NCI-H2081 (cell line): Measurements from ENCODE around the gene MLC1.
"Not testable (repeated sequence)": the region's sequence is repeated elsewhere in the genome, so short reads cannot be mapped to it uniquely, and the experiment has no call there.

ENCODE experiments used
- DNase-seq, 2 experiments: peaks; one replicate each; lab custom pipeline; 2025; lab: John Stamatoyannopoulos, UW

The MLC1 gene

DNA sequence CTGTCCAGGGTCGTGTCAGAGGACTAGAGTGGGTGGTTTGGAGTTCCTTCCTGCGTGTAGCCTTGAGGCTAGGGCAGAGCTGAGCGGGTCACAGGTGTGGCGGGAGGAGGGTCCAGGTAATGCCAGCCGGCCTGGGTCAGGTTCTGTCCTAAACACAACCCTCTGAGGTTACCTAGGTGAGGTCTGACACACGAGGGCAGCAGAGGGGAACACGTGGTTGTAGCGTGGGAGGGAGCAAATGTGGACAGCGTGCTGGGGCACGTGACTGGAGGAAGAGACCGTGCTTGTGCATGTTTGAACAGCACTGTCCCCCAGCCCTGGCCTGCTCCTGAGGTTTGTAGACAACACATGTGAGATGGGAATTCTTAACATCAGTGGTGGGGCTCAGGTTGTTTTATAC lies 17.7 kb upstream of the MLC1 start:
- DNase-seq = no peak

DNA sequence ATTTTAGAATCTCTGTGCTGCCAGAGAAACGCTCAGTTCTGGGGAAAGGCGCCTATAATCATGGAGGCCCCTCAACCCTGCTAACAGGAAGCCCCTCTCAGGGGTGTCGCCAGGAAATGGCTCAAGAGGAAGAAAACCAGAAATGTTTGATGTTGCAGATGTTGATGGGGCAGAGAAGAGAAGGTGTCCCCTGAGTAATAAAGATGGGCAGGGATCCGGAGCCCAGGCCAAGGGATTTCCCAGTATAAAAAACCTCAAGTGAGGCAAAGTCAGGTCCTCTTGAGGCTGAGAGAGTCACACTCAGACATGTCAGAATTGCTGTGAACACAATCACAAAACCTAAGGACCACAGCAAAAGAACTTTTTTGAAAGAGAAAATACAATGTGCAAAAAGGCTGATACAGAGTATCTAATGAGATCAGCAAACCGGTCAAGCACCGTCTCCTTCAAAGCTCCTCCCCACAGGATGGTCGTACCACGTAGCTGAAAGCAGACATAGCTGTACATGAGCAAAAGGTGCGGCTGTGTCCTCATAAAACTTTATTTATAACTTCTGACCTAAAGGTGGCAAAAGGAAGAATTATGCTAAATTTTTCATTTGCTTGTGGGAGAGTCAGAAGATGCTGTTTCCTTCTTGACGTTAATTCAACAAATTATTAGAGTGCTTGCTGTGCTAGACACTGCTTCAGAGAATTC lies 16.8 kb upstream of the MLC1 start:
- DNase-seq = no peak

DNA sequence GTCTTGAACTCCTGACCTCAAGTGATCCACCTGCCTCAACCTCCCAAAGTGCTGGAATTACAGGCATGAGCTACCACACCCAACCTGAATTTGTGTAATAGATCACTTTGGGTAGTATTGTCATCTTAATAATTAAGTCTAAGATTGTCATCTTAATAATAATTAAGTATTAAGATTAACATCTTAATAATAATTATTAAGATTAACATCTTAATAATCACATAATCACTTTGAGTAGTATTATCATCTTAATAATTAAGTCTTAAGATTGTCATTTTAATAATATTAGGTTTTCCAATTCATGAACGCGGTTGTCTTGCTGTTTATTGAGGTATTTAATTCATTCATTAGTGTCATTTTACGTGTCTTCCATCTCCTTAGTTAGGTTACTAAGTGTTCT lies 12.8 kb upstream of the MLC1 start:
- no peak for DNase-seq

DNA sequence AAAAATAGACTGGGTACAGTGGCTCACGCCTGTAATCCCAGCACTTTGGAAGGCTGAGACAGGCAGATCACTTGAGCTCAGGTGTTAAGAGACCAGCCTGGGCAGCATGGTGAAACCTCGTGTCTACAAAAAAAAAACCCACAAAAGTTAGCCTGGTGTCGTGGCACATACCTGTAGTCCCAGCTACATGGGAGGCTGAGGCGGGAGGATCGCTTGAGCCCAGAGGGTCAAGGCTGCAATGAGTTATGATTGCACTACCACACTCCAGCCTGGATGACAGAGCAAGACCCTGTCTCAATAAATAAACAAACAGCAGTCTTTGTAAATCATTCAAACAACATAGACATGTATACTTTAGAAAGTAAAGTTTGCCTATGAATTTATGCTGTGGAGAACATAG lies 7.1 kb upstream of the MLC1 start:
- no peak for DNase-seq

DNA sequence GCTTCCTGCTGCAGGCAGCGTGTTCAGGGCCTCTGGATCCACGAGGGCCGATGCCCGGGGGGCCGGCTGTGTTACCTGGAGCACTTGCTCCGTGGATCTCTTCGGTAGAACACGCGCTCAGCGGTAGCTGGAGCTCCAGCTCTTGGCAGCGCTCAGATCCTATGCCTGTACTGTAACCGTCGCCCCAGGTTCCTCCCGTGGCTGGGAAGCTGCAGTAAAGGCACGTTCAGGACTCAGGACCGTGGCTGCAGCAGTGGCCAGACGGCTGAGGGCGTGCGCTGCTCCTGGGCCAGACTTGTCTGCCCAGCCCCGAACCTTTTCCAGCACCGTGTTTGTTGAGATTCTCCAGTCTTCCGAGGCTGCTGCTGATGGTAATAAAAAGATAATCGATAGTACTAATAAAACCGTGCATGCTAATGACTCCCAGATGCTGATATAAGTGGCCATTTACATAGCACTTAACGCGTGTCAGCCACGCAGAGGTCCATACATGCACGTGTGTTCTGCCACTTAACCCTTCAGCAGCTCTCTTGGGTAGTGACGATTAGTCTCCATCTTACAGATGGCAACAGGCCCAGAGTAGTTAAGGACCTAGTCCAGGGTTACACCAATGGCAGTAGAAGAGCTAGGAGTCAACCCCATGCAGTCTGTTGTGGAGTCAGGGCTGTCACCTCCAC lies 6.0 kb upstream of the MLC1 start:
- DNase-seq = no peak

DNA sequence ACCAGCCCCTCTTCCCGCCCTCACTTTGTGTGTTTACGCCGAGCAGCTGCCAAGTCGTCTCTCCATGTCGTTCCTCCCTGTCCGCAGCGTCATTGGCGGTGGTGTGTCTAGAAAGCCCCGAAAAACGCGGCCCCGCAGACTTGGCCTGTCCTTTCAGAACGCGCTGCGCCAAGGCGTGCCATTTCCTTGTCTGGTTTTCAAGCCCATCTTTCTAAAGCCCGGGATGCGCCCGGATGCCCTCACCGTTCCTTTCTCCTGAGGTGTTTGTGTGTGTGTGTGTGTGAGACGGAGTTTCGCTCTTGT lies 5.1 kb upstream of the MLC1 start:
- no peak for DNase-seq

DNA sequence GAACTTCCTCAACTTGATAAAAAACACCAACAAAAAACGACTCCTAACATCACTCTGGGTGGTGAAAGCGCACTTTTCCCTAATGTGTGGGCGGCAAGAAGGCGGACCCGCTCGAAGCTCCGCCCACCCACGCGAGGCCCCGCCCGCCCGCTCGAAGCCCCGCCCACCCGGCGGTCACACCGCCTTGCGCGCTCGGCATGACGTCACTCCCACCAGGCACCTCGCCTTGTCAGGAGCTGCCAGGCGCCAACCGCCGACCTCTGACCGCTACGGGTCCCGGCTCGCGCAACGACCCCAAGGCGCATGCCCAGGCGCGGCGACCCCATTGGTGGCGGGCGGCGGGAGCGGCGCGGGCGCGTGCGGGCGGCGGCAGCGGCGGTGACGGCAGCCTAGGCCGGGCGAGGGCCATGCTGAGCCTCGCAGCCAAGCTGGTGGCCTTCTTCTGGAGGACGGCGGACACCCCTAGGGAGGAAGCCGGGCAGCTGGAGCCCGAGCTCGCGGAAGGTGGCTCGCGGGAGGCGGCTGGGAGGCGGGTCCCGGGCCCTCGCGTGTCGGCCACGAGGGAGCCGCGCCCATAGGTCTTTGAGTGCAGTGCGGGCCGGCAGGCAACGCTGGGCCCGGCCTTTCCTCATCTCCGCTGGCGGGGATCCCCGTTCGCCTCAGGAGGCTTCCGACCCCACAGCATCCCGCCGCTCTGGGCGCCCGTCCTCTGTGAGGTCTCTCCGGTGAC lies 4.6 kb upstream of the MLC1 start, which contains the start of gene MOV10L1:
MOV10L1 (plus strand) TSS at position 325 of the 730 bp plus-strand sequence; CDS start at position 408, 83 bp downstream.
- DNase-seq = no peak

DNA sequence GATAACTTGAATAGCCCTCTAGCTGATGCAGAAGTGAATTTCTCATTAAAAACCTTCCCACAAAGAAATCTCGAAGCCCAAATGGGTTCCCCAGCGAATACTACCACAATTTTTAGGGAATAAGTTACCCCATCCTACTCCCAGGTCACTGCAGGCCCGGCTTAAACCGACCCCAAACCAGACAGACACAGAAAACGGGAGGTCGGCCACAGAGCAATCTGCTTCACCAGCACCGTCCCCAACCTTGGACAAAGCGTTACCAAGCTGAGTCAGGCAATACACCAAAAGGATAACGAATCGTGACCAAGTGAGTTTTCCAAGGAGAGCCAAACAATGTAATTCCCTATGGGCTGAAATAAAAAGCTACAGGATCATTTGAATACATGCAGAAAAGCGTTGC lies 4.0 kb upstream of the MLC1 start:
- no peak for DNase-seq

DNA sequence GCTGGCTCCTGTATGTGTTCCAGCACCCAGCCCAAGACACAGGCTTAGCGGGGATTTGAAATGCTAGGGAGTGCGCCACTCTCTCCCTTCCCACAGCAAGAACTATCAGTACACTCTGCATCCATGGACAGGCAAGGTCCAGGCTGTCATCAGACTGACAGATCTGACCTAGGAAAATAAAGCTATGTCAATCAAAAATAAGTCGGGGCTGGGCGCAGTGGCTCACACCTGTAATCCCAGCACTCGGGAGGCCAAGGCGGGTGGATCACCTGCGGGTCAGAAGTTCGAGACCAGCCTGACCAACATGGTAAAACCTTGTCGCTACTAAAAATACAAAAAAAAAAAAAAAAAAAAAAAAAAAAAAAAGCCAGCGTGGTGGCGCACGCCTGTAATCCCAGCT lies 2.9 kb upstream of the MLC1 start:
- no peak for DNase-seq

DNA sequence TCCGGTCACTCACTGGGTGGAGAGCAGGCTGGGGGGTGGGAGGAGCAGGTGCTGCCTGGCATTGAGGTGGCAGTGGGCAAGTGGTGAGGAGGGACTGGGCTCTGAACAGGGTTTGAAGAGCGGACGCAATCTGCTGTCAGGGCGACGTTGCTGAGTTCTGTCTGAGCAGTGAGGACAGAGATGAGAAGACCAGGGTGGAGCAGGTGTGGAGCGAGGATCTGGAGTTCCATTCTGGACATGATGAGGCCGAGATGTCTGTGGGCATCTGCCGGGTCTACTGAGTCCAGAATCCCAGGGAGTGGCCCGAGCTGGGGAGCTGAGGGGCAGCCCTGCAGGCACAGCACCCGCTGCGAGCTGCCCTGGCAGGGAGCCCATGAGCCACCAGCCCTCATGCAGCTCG lies 2.4 kb upstream of the MLC1 start:
- DNase-seq = no peak

DNA sequence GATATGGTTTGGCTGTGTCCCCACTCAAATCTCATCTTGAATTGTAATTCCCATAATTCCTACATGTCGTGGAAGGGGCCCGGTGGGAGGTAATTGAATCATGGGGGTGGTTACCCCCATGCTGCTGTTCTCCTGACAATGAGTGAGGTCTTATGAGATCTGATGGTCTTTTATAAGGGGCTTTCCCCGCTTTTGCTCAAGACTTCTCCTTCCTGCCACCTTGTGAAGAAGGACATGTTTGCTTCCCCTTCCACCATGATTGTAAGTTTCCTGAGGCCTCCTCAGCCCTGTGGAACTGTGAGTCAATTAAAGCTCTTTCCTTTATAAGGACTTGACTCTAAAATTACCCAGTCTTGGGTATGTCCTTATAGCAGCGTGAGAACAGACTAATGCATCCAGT lies 1.7 kb upstream of the MLC1 start:
- not testable (repeated sequence) for DNase-seq

DNA sequence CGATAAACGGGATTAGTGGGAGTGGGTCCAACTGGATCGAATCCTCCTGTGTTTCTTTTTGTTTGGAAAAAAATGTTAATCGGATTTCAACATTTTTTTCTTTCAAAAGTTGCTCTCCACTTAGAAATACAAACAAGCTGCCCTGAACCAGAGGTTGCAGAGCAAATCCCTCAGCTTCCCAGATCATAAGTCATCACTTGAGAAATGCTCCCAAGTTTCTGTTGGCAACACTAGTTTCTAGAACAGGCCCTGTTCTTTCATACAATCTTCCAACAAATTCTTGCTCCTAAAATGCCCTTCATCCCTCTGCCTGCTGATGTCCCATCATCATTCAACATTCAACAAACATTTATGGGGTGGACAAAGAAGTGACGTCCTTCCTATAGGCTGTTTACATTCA lies 1.3 kb upstream of the MLC1 start:
- no peak for DNase-seq

DNA sequence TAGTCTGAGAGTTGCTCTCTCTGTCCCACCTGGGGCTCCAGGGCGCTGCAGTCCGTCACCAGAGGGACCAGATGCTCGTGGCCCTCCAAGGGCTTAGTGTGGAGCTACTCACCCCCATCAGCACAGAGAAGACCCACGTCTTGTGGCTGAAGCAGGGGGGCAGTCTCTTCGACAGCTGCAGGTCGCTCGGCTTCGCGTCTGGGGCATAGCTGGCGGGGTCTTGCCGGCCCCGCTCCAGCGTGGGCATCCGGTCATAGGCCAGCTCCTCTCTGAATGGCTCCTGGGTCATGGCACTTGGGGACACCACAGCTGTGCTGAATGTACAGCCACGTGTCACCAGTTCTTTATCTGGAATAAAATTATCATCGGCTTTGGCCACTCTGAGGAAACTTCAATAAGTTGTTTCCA lies 608 bp downstream of the MLC1 start:
- DNase-seq = no peak

DNA sequence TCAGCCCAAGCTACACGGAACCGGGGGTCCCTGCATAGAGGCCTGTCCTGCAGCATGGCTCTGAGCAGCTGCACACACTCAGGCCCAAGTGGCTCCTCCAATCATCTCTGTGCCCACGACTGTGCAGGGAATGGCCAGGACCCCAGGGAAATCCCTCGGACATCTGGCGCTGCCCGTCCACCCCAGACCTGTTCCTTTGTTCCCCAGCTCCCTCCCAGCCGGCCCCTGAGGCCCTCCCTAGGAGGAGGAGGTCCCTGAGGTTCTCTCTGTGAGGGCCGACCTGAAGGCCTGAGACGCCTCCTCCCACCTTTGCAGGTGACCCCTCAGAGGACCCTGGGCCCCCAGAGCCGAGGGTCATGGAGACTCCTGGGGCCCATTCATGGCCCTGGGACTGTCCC lies 1.1 kb downstream of the MLC1 start:
- no peak for DNase-seq

DNA sequence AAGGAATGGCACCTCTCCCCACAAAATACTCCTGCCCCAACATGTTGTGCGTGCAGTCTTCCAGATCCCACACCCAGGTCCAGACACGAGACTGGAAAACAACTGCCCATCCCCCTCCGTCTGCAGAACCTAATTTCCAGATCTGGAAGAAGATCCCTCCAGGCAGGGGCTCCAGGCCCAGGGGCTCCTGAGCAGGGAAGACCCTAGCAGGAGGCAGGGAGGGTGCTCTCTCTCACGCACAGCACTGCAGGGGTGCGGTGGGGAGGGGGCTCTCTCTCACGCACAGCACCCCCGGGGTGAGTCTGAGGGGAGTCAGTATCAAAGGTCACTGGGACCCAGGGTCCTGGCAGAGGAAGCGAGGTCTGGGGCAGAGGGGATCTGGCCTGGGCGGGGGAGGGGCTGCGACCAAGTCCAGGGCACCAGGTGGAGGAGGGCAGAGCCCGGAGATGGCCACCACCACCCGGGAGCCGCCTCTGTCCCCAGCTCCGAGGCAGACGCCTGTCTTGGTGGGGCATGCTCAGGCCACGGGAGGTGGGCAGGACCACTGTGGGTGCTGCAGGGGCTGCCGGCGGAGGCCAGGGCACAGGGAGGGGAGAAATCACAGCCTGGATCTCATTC lies 1.7 kb downstream of the MLC1 start:
- DNase-seq = no peak

DNA sequence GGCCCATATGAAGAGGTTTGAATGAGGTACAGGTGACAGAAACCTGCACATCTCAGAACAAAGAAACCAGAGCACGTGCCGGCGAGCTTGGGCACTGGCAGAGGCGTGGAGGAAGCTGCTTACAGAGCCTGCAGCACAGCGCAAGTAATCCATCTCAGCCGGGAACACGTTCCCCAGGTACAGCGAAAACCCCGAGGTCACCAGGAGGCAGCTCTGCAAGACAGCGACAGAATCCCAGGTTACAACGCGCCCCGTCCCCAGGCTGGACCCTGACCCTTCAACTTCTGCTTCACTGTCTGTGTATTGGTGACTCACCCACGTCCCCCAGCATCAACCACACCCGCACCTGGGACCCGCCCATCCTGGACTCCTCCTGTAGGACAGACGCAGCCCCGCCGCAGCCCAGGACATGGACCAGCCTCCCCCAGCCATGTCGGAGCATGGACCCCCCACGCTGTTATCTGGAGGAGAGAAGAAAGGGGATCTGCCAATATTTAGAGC lies 2.2 kb downstream of the MLC1 start:
- DNase-seq = no peak

DNA sequence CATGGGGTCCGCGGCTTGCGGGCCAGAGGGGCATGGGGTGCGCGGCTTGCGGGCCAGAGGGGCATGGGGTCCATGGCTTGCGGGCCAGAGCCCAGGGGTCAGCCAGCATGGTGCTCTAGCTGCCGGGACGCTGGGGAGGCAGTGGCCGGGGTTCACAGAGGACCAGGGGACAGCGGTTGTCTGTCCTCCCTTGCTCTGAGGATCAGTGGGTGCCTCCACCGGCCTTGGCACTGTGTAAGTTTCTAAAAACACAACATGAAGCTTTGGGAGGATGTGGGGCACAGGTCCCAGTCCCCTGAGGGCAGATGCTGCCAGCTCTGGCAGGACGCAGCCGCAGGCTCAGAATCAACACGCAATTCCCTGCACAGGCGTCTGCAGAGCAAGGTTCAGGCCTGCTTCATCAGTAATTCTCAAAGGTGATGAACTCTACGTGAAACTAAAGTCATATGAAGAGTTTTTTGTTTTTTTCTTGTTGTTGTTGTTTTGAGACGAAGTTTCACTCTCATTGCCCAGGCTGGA lies 3.0 kb downstream of the MLC1 start:
- no peak for DNase-seq

DNA sequence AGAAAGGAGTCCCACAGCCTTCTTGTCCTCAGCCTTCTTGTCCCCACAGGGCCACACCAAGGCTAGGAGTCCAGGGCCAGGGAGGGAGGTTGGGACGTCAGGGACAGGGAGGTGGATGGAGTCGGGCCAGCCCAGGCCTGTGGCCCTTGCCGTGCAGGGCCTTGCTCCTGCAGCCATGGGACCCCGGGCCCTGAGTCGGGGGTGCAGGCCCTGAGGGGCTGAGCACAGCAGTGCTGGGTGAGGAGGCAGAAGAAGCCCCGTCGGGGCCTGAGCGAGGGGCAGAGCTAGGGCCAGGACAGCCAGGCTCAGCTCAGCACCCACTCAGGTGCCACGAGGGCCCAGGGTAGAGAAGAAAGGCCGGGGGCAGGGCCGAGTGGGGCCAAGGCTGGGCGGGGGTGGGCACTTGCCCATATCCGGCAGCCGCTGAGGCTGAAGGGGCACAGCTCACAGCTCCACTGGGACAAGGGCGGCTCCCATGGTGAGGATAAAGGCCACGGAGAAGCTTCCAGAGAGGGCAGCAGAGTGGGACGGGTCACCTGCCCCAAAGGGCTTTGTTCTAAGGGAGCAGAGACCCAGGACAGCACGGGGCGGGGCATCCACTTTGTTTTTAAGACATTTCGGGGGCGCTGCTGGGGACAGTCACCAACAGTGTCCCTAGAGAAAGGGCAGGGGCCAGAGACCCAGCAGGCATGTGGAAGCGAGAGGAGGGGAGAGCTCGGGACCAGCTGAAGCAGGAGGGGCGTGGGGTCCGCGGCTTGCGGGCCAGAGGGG lies 3.6 kb downstream of the MLC1 start:
- DNase-seq = no peak

DNA sequence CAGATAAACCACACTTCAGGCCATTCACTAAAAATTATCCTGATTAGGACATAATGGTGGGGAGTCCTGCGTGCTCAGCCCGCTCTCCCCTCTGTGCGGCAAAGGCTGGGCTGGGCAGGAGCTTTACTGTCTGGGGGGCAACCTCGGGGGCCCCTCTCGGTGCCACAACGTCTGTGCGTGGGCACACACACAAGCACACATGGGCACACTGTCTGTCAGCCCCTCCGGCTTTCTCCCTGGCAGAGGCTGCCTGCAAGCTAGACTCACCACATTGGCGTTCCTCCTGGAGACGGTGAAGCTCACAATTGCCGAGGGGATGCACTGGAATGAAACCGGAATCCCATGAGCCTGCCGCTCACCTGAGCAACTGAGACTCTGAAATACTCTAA lies 5.2 kb downstream of the MLC1 start:
- no peak for DNase-seq

DNA sequence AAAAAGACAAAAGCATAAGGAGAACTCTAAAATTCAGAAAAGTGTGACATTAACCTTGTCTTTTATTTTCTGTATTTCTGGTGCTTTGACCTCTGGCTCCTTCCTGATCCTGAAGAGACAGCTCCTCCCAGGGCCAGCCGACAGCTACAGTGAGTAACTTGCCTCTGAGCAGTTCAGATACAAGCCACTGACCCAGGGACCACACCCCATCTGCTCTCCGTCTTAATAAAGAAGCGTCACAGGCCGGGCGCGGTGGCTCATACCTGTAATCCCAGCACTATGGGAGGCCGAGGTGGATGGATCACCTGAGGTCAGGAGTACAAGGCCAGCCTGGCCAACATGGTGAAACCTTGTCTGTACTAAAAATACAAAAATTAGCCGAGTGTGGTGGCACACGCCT lies 6.5 kb downstream of the MLC1 start:
- DNase-seq = no peak

DNA sequence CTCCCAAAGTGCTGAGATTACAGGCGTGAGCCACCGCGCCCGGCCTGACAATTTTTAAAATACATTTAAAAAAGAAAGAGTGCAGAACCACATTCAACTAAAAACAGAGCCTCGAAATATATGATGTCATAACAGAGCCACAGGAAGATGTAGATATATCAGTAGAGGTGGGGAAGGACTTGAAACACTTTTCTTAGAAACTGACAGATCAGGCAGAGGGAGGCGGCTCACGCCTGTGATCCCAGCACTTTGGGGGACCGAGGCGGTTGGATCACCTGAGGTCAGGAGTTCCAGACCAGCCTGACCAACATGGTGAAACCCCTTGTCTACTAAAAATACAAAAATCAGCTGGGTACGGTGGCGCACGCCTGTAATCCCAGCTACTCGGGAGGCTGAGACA lies 7.0 kb downstream of the MLC1 start:
- no peak for DNase-seq
